ENCODE measurements around the gene L3HYPDH.
A peak's percentile ranks its signal among the peaks of the same experiment; 100 is the strongest.

The L3HYPDH gene

DNA sequence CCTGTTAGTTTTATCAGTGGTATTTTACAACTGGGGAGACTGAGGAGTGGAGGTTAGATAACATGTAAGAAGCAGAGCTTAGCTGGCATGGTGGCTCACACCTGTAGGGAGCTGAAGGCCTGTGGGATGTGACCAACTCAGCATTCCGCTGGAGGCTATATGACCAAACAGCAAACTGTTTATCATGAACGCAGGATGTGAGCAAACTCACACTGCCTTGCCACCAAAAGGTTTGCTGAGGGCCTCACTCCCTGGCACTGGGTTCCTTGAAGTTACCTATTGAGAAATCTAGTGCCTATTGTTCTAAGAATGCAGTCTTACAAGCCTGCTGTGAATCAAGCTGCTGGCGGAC lies 23.5 kb upstream of the L3HYPDH start:
- Histone ChIP-seq H3K4me3 (ENCODE audit: severe bottlenecking) (no peak overlapping the region), H3K27ac (ENCODE audit: poor library complexity, severe bottlenecking) (no peak overlapping the region), H3K27me3 (ENCODE audit: insufficient read depth, poor library complexity, severe bottlenecking) (no peaks in the 10 kb centered on the region), H3K4me1 (ENCODE audit: insufficient read depth, poor library complexity, severe bottlenecking) (no peaks in the 10 kb centered on the region), H3K36me3 (ENCODE audit: low read depth) (peaks cover 24% of the 10 kb centered on the region), H3K9me3 (ENCODE audit: severe bottlenecking) (peaks cover under 1% of the 10 kb centered on the region)
- ATAC-seq (ENCODE audit: low read depth), result peak; percentile 59
- no peak for DNase-seq (ENCODE audit: low spot score)
- TF ChIP-seq, protein P1, sequence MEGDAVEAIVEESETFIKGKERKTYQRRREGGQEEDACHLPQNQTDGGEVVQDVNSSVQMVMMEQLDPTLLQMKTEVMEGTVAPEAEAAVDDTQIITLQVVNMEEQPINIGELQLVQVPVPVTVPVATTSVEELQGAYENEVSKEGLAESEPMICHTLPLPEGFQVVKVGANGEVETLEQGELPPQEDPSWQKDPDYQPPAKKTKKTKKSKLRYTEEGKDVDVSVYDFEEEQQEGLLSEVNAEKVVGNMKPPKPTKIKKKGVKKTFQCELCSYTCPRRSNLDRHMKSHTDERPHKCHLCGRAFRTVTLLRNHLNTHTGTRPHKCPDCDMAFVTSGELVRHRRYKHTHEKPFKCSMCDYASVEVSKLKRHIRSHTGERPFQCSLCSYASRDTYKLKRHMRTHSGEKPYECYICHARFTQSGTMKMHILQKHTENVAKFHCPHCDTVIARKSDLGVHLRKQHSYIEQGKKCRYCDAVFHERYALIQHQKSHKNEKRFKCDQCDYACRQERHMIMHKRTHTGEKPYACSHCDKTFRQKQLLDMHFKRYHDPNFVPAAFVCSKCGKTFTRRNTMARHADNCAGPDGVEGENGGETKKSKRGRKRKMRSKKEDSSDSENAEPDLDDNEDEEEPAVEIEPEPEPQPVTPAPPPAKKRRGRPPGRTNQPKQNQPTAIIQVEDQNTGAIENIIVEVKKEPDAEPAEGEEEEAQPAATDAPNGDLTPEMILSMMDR (IDR thresholded peaks at IDR 0.05; ENCODE audit: poor library complexity, severe bottlenecking), result no peak

DNA sequence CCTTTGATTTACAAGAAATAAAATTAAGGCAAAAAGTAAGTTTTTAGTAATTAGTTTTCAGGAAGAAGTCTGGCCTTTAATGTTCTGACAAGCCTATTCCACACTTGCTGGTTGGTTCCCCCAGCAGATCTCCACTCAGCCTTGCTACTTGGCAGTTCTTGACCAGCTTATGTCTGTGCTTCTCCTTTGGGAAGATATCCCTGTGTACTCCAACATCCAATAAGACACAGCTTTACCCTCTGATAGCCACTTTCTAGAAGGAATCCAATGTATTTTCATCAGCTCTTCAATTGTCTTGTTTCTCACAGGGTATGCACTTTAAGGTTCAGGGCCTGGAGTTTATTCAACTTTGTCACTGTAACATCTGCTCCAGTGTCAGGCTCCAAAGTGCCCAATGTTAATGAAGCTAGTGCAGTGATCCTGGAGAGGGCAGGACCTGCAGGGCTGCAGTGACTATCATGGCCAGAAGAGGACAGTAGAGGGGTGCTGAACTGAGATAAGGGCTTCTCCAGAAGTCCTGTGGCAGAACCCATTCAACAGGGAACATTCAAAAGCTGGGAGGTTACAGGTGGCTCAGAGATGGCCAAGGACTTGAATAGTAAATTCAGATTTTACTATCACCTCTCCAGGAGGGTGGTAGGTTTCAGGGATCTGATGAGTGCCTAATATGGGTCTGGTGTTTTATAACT lies 23.0 kb upstream of the L3HYPDH start:
- no peak overlapping the region for H3K27ac ChIP-seq (ENCODE audit: poor library complexity, severe bottlenecking)
- DNase-seq (ENCODE audit: low spot score), result no peak
- peaks cover 26% of the 10 kb centered on the region for H3K36me3 ChIP-seq (ENCODE audit: low read depth)
- no peaks in the 10 kb centered on the region for H3K4me1 ChIP-seq (ENCODE audit: insufficient read depth, poor library complexity, severe bottlenecking)
- TF ChIP-seq, protein P1 (IDR thresholded peaks at IDR 0.05; ENCODE audit: poor library complexity, severe bottlenecking), result peak; percentile 83
- no peaks in the 10 kb centered on the region for H3K9me3 ChIP-seq (ENCODE audit: severe bottlenecking)
- no peak overlapping the region for H3K4me3 ChIP-seq (ENCODE audit: severe bottlenecking)
- ATAC-seq (ENCODE audit: low read depth), result peak; percentile 76
- H3K27me3 ChIP-seq (ENCODE audit: insufficient read depth, poor library complexity, severe bottlenecking), result no peaks in the 10 kb centered on the region

DNA sequence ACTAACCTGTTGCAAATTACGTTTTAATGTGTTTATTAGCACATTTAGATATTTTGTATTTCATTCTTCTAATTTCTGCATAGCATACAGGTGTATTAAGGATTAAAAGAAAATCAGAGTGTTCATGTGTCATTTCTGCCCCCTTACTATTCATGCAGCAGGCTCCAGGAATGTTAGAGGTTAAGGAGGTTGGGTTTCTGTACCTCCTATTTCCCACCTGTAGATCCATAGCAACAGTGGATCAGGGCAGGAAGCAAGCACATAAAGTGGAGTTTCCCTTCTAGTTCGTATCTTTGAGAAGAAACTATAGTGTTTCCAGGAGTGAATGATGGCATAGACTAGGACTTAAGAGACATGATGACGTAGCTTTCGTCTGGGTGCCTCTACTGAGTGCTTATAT lies 19.0 kb upstream of the L3HYPDH start:
- peaks cover 64% of the 10 kb centered on the region for H3K36me3 ChIP-seq (ENCODE audit: low read depth)

DNA sequence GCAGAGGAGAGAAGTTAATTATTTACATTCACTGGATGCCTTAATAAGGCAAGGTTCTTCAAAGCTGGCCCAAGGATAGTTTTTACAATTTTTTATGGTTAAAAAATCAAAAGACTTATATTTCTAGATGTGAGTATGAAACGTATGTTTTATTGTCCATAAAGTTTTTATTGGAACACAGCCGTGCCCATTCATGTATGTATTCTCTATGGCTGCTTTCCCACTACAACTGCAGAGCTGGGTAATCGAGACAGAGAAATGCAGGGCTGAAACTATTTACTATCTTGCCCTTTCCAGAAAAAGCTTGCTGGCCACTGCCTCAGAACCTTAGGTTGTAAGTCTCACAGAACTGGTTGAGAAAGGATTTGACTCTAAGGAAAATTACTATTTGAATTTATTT lies 16.5 kb upstream of the L3HYPDH start:
- H3K27me3 ChIP-seq (ENCODE audit: insufficient read depth, poor library complexity, severe bottlenecking), result no peaks in the 10 kb centered on the region
- DNase-seq (ENCODE audit: low spot score) (no peak), ATAC-seq (ENCODE audit: low read depth) (no peak)
- no peak overlapping the region for H3K27ac ChIP-seq (ENCODE audit: poor library complexity, severe bottlenecking)
- TF ChIP-seq, protein P1 (IDR thresholded peaks at IDR 0.05; ENCODE audit: poor library complexity, severe bottlenecking), result no peak
- H3K36me3 ChIP-seq (ENCODE audit: low read depth), result peaks cover 90% of the 10 kb centered on the region
- no peak overlapping the region for H3K4me3 ChIP-seq (ENCODE audit: severe bottlenecking)
- H3K9me3 ChIP-seq (ENCODE audit: severe bottlenecking), result no peaks in the 10 kb centered on the region
- H3K4me1 ChIP-seq (ENCODE audit: insufficient read depth, poor library complexity, severe bottlenecking), result no peaks in the 10 kb centered on the region

More for the DNA sequence above, 19.0 kb upstream of the L3HYPDH start:
- Histone ChIP-seq H3K9me3 (ENCODE audit: severe bottlenecking) (no peaks in the 10 kb centered on the region), H3K27ac (ENCODE audit: poor library complexity, severe bottlenecking) (no peak overlapping the region), H3K4me1 (ENCODE audit: insufficient read depth, poor library complexity, severe bottlenecking) (no peaks in the 10 kb centered on the region), H3K4me3 (ENCODE audit: severe bottlenecking) (no peak overlapping the region), H3K27me3 (ENCODE audit: insufficient read depth, poor library complexity, severe bottlenecking) (no peaks in the 10 kb centered on the region)
- no peak for ATAC-seq (ENCODE audit: low read depth)
- DNase-seq (ENCODE audit: low spot score), result no peak
- TF ChIP-seq, protein P1 (IDR thresholded peaks at IDR 0.05; ENCODE audit: poor library complexity, severe bottlenecking), result no peak

DNA sequence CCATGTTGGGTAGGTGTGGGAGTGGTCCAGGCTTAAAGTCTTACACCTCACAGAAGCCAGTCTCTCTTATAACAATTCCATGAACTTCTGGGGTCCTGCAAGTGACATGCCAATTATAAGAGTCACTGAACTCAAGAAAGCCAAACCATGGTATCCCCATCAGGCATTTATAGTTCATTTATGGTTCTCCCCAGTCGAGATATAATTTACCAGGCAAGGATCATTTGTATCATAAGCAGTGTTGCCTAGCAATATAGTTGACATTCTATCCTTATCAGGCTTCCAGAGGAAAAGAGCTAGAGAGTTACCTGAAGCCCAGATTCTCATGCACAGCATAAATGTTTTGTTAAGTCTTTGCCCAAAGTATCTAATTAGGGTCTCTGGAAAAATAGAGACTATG lies 8.2 kb upstream of the L3HYPDH start:
- Histone ChIP-seq H3K36me3 (ENCODE audit: low read depth) (peaks cover 97% of the 10 kb centered on the region), H3K27ac (ENCODE audit: poor library complexity, severe bottlenecking) (no peak overlapping the region), H3K4me3 (ENCODE audit: severe bottlenecking) (no peak overlapping the region), H3K27me3 (ENCODE audit: insufficient read depth, poor library complexity, severe bottlenecking) (no peaks in the 10 kb centered on the region), H3K9me3 (ENCODE audit: severe bottlenecking) (no peaks in the 10 kb centered on the region), H3K4me1 (ENCODE audit: insufficient read depth, poor library complexity, severe bottlenecking) (no peaks in the 10 kb centered on the region)
- no peak for DNase-seq (ENCODE audit: low spot score)
- no peak for ATAC-seq (ENCODE audit: low read depth)
- TF ChIP-seq, protein P1 (IDR thresholded peaks at IDR 0.05; ENCODE audit: poor library complexity, severe bottlenecking), result no peak
